Esophagus squamous epithelium (tissue), 4 donors: ENCODE results near the gene KCNK3.

ENCODE experiments used
- CTCF ChIP-seq, 6 experiments: fragments of 450-650 bp in 4 of 6; fragments of 200-600 bp in 2 of 6; sonication (generic) in 2 of 6; IDR thresholded peaks; one replicate each; pipeline ENCODE4 v1.5.1; 2016 to 2019; ENCODE audit warnings: antibody characterized with exemption in 6 of 6, mild to moderate bottlenecking in 4 of 6, moderate library complexity in 4 of 6
- POLR2A ChIP-seq, 4 donors: fragments of 450-650 bp; IDR thresholded peaks; one replicate each; pipeline ENCODE4 v1.6.1; 2017; ENCODE audit warnings: antibody characterized with exemption in 4 of 4, mild to moderate bottlenecking in 4 of 4, moderate library complexity in 3 of 4

- TF ChIP-seq CTCF (IDR thresholded peaks at IDR 0.05) (no peak), POLR2A (IDR thresholded peaks at IDR 0.05) (no peak)
These were observed 32.4 kb downstream of the KCNK3 start for GRCh38 chr2:26724784-26725520.
